Measurements from ENCODE around the gene CYB5B. TPM values are rescaled to one million over a fixed set of nuclear protein-coding genes. Genes with fewer than 3 reads are reported as not detected.

CYB5B gene
- total RNA-seq, 5 donors from 2014 or later (not counting 1 experiment from before 2014, with no cell fraction given): 42.9 to 62.0 (median 54.4) TPM

GRCh38 chr16:69490707-69491324 is 66.4 kb downstream of the CYB5B start:
- WGBS (ENCODE audit: insufficient coverage): 100% methylated on average over 2 of the region's 9 CpGs
- H3K9me3 ChIP-seq: no peaks in the 10 kb centered on the region
- no peak overlapping the region for H3K4me3 ChIP-seq (ENCODE audit: control insufficient read depth in 1 of 2, extremely low read depth in 1 of 2, low read length in 1 of 2)
- H3K9me3 Mint-ChIP-seq: no peaks in the 10 kb centered on the region
- ChIA-PET POLR2A (no interaction called here), CTCF (interaction anchor here (0.6 kb wide), 2 partner anchors 89 to 520 kb away, joined by 3 to 7 read pairs; no protein-coding TSS in a partner anchor)
- H3K27me3 ChIP-seq (replicated peaks in 1 of 2; ENCODE audit: control insufficient read depth in 2 of 2, extremely low read depth in 1 of 2, insufficient read depth in 2 of 2, low read length in 1 of 2): no peaks in the 10 kb centered on the region
- H3K4me1 ChIP-seq (ENCODE audit: control insufficient read depth in 1 of 2, extremely low read depth in 1 of 2, insufficient read depth in 2 of 2, low read length in 2 of 2): no peaks in the 10 kb centered on the region
- no peaks in the 10 kb centered on the region for H3K4me1 Mint-ChIP-seq
- no peak for ATAC-seq (replicated peaks in 1 of 4)
- no peak for DNase-seq
- H3K27ac Mint-ChIP-seq: no peak overlapping the region
- H3K27me3 Mint-ChIP-seq: no peaks in the 10 kb centered on the region
- H3K36me3 ChIP-seq (ENCODE audit: control insufficient read depth in 2 of 2, extremely low read depth in 1 of 2, insufficient read depth in 1 of 2, low read length in 1 of 2): no peaks in the 10 kb centered on the region
- H3K27ac ChIP-seq (ENCODE audit: low read length): no peak overlapping the region
- no peaks in the 10 kb centered on the region for H3K36me3 Mint-ChIP-seq
- H3K4me3 Mint-ChIP-seq: no peak overlapping the region

DNA sequence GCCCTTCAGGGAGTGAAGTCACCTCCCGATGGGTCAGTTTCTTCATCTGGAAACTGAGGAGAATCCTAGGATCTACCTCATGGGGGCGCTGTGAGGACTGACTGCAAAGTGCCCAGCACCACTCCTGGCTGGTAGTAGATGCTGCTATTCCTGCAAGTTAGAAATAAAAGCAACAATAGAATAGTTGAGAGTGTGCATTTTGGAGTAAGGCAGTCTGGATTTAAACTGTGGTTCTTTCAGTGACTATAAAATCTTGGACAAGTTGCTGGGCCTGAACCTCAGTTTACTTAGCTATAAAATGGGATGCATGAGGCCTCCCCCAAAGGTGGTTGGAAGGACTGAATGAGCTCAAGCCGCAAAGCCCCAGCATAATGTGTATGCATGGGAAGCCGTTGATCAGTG is 70.6 kb downstream of the CYB5B start:
- Histone ChIP-seq H3K4me1 (ENCODE audit: control insufficient read depth in 1 of 2, extremely low read depth in 1 of 2, insufficient read depth in 2 of 2, low read length in 2 of 2) (no peaks in the 10 kb centered on the region), H3K36me3 (ENCODE audit: control insufficient read depth in 2 of 2, extremely low read depth in 1 of 2, insufficient read depth in 1 of 2, low read length in 1 of 2) (no peaks in the 10 kb centered on the region), H3K4me3 (ENCODE audit: control insufficient read depth in 1 of 2, extremely low read depth in 1 of 2, low read length in 1 of 2) (no peak overlapping the region), H3K27ac (ENCODE audit: low read length) (no peak overlapping the region), H3K27me3 (replicated peaks in 1 of 2; ENCODE audit: control insufficient read depth in 2 of 2, extremely low read depth in 1 of 2, insufficient read depth in 2 of 2, low read length in 1 of 2) (no peaks in the 10 kb centered on the region), H3K9me3 (no peaks in the 10 kb centered on the region)
- H3K9me3 Mint-ChIP-seq: no peaks in the 10 kb centered on the region
- H3K27me3 Mint-ChIP-seq: no peaks in the 10 kb centered on the region
- ATAC-seq (replicated peaks in 1 of 4) (no peak), DNase-seq (peak in 17 of 35 experiments; percentile 2 to 42 (median 8))
- H3K36me3 Mint-ChIP-seq: no peaks in the 10 kb centered on the region
- no peak overlapping the region for H3K27ac Mint-ChIP-seq
- H3K4me3 Mint-ChIP-seq: no peak overlapping the region
- POLR2A ChIA-PET: no interaction called here
- WGBS (ENCODE audit: insufficient coverage): 76% methylated on average over 4 of the region's 4 CpGs
- CTCF ChIA-PET: interaction anchor here in 1 of 2 donors (0.5 kb wide), 1 partner anchor 33 kb away, joined by 4 read pairs; no protein-coding TSS in a partner anchor
- no peaks in the 10 kb centered on the region for H3K4me1 Mint-ChIP-seq

DNA sequence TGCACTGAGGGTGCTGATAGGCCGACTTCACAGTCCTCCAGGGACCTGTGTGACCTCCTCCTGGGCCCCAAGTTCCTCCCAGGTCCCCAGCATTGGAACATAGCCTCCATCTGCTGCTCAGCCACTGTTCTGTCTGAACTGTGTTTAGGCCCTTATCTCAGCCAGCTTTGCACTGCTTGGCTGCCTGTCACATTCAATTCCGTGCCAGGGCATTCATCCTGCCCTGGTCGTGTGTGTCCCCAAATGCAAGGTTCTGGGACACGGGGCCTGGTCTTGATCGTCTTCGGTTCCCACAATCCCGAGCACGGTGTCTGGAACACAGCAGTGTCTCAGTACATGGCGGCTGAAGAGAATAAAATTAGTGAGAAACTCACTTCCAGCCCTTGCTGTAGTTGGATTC is 71.4 kb downstream of the CYB5B start:
- no peaks in the 10 kb centered on the region for H3K36me3 Mint-ChIP-seq
- ATAC-seq (replicated peaks in 1 of 4): no peak
- no peak overlapping the region for H3K27ac Mint-ChIP-seq
- DNase-seq: no peak
- H3K27me3 ChIP-seq (replicated peaks in 1 of 2; ENCODE audit: control insufficient read depth in 2 of 2, extremely low read depth in 1 of 2, insufficient read depth in 2 of 2, low read length in 1 of 2): no peaks in the 10 kb centered on the region
- no peak overlapping the region for H3K4me3 ChIP-seq (ENCODE audit: control insufficient read depth in 1 of 2, extremely low read depth in 1 of 2, low read length in 1 of 2)
- no peaks in the 10 kb centered on the region for H3K4me1 ChIP-seq (ENCODE audit: control insufficient read depth in 1 of 2, extremely low read depth in 1 of 2, insufficient read depth in 2 of 2, low read length in 2 of 2)
- H3K4me3 Mint-ChIP-seq: no peak overlapping the region
- 81% methylated on average over 4 of the region's 9 CpGs for WGBS (ENCODE audit: insufficient coverage)
- no peak overlapping the region for H3K27ac ChIP-seq (ENCODE audit: low read length)
- ChIA-PET CTCF (no interaction called here), POLR2A (no interaction called here)
- H3K9me3 ChIP-seq: no peaks in the 10 kb centered on the region
- H3K27me3 Mint-ChIP-seq: no peaks in the 10 kb centered on the region
- H3K36me3 ChIP-seq (ENCODE audit: control insufficient read depth in 2 of 2, extremely low read depth in 1 of 2, insufficient read depth in 1 of 2, low read length in 1 of 2): no peaks in the 10 kb centered on the region
- no peaks in the 10 kb centered on the region for H3K4me1 Mint-ChIP-seq
- H3K9me3 Mint-ChIP-seq: no peaks in the 10 kb centered on the region

GRCh38 chr16:69496376-69496775 is 72.0 kb downstream of the CYB5B start:
- H3K27me3 ChIP-seq (replicated peaks in 1 of 2; ENCODE audit: control insufficient read depth in 2 of 2, extremely low read depth in 1 of 2, insufficient read depth in 2 of 2, low read length in 1 of 2): no peaks in the 10 kb centered on the region
- H3K4me1 ChIP-seq (ENCODE audit: control insufficient read depth in 1 of 2, extremely low read depth in 1 of 2, insufficient read depth in 2 of 2, low read length in 2 of 2): no peaks in the 10 kb centered on the region
- 100% methylated on average over 1 of the region's 4 CpGs for WGBS (ENCODE audit: insufficient coverage)
- no peak for DNase-seq
- Mint-ChIP-seq H3K4me3 (no peak overlapping the region), H3K27me3 (no peaks in the 10 kb centered on the region), H3K36me3 (no peaks in the 10 kb centered on the region), H3K9me3 (no peaks in the 10 kb centered on the region), H3K4me1 (no peaks in the 10 kb centered on the region), H3K27ac (no peak overlapping the region)
- no peak overlapping the region for H3K27ac ChIP-seq (ENCODE audit: low read length)
- ChIA-PET POLR2A (no interaction called here), CTCF (no interaction called here)
- H3K9me3 ChIP-seq: no peaks in the 10 kb centered on the region
- no peaks in the 10 kb centered on the region for H3K36me3 ChIP-seq (ENCODE audit: control insufficient read depth in 2 of 2, extremely low read depth in 1 of 2, insufficient read depth in 1 of 2, low read length in 1 of 2)
- no peak for ATAC-seq (replicated peaks in 1 of 4)
- no peak overlapping the region for H3K4me3 ChIP-seq (ENCODE audit: control insufficient read depth in 1 of 2, extremely low read depth in 1 of 2, low read length in 1 of 2)

DNA sequence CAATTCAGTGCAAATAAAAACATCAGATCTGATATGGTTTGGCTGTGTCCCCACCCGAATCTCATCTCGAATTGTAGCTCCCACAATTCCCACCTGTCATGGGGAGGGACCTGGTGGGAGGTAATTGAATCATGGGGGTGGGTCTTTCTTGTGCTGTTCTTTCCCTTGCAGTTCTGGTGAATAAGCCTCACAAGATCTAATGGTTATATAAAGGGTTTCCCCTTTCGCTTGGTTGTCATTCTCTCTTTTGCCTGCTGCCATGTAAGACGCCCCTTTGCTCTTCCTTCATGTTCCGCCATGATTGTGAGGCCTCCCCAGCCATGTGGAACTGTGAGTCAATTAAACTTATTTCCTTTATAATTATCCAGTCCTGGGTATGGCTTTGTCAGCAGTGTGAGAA is 72.5 kb downstream of the CYB5B start:
- H3K27ac Mint-ChIP-seq: no peak overlapping the region
- peaks cover 0 to 2% (median 1%) of the 10 kb centered on the region in 3 donors for H3K4me1 Mint-ChIP-seq
- ChIA-PET CTCF (no interaction called here), POLR2A (no interaction called here)
- WGBS (ENCODE audit: insufficient coverage): no CpG with 5 or more reads among the region's 5 CpGs
- no peaks in the 10 kb centered on the region for H3K27me3 Mint-ChIP-seq
- ATAC-seq (replicated peaks in 1 of 4) (no peak), DNase-seq (no peak)
- H3K9me3 ChIP-seq: no peaks in the 10 kb centered on the region
- H3K4me3 ChIP-seq (ENCODE audit: control insufficient read depth in 1 of 2, extremely low read depth in 1 of 2, low read length in 1 of 2): no peak overlapping the region
- H3K4me3 Mint-ChIP-seq: no peak overlapping the region
- no peaks in the 10 kb centered on the region for H3K9me3 Mint-ChIP-seq
- H3K36me3 ChIP-seq (ENCODE audit: control insufficient read depth in 2 of 2, extremely low read depth in 1 of 2, insufficient read depth in 1 of 2, low read length in 1 of 2): no peaks in the 10 kb centered on the region
- H3K36me3 Mint-ChIP-seq: no peaks in the 10 kb centered on the region
- H3K27me3 ChIP-seq (replicated peaks in 1 of 2; ENCODE audit: control insufficient read depth in 2 of 2, extremely low read depth in 1 of 2, insufficient read depth in 2 of 2, low read length in 1 of 2): no peaks in the 10 kb centered on the region
- H3K27ac ChIP-seq (ENCODE audit: low read length): no peak overlapping the region
- H3K4me1 ChIP-seq (ENCODE audit: control insufficient read depth in 1 of 2, extremely low read depth in 1 of 2, insufficient read depth in 2 of 2, low read length in 2 of 2): no peaks in the 10 kb centered on the region

DNA sequence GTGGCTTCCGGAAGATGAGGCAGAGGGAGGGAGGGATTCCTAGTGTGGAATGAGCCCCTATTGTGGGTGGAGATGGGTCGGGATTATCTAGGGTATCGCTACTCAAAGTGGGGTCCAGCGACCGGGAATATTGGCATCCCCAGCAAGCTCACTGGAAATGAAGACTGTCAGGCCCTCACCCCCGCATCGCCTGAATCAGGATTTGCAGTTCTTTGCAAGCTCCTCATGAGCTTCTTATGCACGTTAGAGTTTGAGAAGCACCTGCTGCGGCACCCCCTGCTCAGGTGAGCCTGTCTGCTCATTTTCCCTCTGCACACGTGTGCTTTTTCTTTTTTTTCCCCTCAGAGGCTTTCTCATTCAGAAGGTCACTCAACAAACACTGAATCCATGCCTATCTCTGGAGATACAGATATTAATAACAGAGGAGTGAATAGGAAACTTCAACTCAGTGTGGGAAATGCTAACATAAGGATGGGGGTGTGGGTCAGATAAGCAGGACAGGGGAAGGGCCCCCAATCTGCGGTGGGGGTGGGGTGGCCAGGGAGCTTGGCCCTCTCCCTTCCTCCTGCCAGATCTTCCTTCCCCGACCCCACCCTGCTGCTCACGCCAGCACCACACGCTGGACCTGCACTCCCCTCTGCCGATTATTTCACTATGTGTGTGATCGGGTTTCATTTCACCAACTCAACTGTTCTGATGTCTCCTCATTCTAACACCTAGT is 73.6 kb downstream of the CYB5B start:
- no peak for DNase-seq
- ChIA-PET CTCF (no interaction called here), POLR2A (no interaction called here)
- H3K36me3 ChIP-seq (ENCODE audit: control insufficient read depth in 2 of 2, extremely low read depth in 1 of 2, insufficient read depth in 1 of 2, low read length in 1 of 2): no peaks in the 10 kb centered on the region
- no peaks in the 10 kb centered on the region for H3K36me3 Mint-ChIP-seq
- H3K4me3 Mint-ChIP-seq: no peak overlapping the region
- H3K4me1 Mint-ChIP-seq: peaks cover 0 to 5% (median 2%) of the 10 kb centered on the region in 3 donors
- no peaks in the 10 kb centered on the region for H3K9me3 ChIP-seq
- no peak overlapping the region for H3K4me3 ChIP-seq (ENCODE audit: control insufficient read depth in 1 of 2, extremely low read depth in 1 of 2, low read length in 1 of 2)
- H3K27ac Mint-ChIP-seq: no peak overlapping the region
- H3K4me1 ChIP-seq (ENCODE audit: control insufficient read depth in 1 of 2, extremely low read depth in 1 of 2, insufficient read depth in 2 of 2, low read length in 2 of 2): no peaks in the 10 kb centered on the region
- no peak for ATAC-seq (replicated peaks in 1 of 4)
- no peaks in the 10 kb centered on the region for H3K27me3 Mint-ChIP-seq
- H3K9me3 Mint-ChIP-seq: no peaks in the 10 kb centered on the region
- peaks cover 0 to 3% of the 10 kb centered on the region in 2 experiments for H3K27me3 ChIP-seq (replicated peaks in 1 of 2; ENCODE audit: control insufficient read depth in 2 of 2, extremely low read depth in 1 of 2, insufficient read depth in 2 of 2, low read length in 1 of 2)
- no peak overlapping the region for H3K27ac ChIP-seq (ENCODE audit: low read length)
- WGBS (ENCODE audit: insufficient coverage): 93% methylated on average over 7 of the region's 16 CpGs
